Keratinocyte (primary cell): ENCODE measurements around the gene SEC14L3.

ENCODE experiments used
- CTCF ChIP-seq, 3 experiments: IDR thresholded peaks in 1 of 3; conservative IDR thresholded peaks in 1 of 3; optimal IDR thresholded peaks in 1 of 3; 2 replicates in 2 of 3; 3 replicates in 1 of 3; pipeline versions ENCODE3 to v1.5.1; 2011; ENCODE audit warnings: low read length in 3 of 3, mild to moderate bottlenecking in 3 of 3, moderate library complexity in 2 of 3, control low read depth in 1 of 3, inconsistent platforms in 1 of 3; ENCODE audit not compliant: insufficient read depth in 2 of 3; ENCODE audit errors: extremely low read depth in 1 of 3
- EZH2 ChIP-seq: IDR thresholded peaks from one replicate; pipeline ENCODE4 v1.6.1; 2012; ENCODE audit warnings: inconsistent platforms, mild to moderate bottlenecking, low read length, moderate library complexity

DNA sequence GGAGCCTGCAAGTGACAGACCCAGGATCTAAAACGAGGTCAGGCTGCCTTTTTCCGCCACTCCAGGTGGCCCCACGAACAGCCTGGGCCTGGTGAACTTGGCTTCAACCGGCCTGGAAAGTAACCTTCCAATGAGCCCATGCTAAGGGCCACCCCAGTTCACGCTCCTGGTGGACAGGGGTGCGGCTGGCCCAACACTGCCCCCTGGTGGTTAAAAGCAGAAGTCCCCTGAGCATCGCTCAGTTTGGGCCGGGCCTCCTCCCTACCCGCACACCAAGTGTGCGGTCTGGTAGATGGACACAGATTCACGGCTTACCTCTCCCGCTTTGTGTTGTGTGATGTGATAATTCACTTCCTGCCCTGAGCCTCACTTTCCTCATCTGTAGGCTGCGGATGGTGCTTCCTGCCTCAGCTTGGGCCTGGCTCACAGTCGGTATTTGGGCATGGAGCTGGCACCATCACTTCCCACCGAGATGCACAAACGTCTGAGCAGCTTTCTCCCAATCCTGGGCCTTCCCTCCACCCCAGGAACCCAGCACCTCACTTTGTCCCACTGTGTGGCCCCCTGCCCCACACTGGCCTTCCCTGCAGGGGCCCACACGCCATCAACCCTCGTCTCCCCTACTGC is 13.7 kb upstream of the SEC14L3 start:
- TF ChIP-seq CTCF (optimal IDR thresholded peaks at IDR 0.05 in 1 of 3, IDR thresholded peaks at IDR 0.05 in 1 of 3, conservative IDR thresholded peaks at IDR 0.05 in 1 of 3; ENCODE audit: extremely low read depth in 1 of 3, insufficient read depth in 2 of 3, low read length in 3 of 3) (peak; percentile 88 to 98 (median 96)), EZH2 (no peak)
